Measurements from ENCODE around the gene HMGB3. TPM values are rescaled to one million over a fixed set of nuclear protein-coding genes. Genes with fewer than 3 reads are reported as not detected.

The HMGB3 gene
- total RNA-seq, 4 donors from 2014 or later, result 6.5 to 19.6 (median 12.9) TPM

GRCh38 chrX:151030845-151031244, 47.7 kb downstream of the HMGB3 start:
- H3K36me3 ChIP-seq, result no peaks in the 10 kb centered on the region
- H3K27me3 ChIP-seq, result no peaks in the 10 kb centered on the region
- H3K9me3 ChIP-seq, result no peaks in the 10 kb centered on the region
- H3K4me1 ChIP-seq, result no peaks in the 10 kb centered on the region
- H3K27ac ChIP-seq, result no peak overlapping the region
- no peak overlapping the region for H3K4me3 ChIP-seq
- no peak for DNase-seq (ENCODE audit: low spot score in 2 of 2)
- TF ChIP-seq, protein P1, sequence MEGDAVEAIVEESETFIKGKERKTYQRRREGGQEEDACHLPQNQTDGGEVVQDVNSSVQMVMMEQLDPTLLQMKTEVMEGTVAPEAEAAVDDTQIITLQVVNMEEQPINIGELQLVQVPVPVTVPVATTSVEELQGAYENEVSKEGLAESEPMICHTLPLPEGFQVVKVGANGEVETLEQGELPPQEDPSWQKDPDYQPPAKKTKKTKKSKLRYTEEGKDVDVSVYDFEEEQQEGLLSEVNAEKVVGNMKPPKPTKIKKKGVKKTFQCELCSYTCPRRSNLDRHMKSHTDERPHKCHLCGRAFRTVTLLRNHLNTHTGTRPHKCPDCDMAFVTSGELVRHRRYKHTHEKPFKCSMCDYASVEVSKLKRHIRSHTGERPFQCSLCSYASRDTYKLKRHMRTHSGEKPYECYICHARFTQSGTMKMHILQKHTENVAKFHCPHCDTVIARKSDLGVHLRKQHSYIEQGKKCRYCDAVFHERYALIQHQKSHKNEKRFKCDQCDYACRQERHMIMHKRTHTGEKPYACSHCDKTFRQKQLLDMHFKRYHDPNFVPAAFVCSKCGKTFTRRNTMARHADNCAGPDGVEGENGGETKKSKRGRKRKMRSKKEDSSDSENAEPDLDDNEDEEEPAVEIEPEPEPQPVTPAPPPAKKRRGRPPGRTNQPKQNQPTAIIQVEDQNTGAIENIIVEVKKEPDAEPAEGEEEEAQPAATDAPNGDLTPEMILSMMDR (IDR thresholded peaks at IDR 0.05), result no peak
- TF ChIP-seq POLR2AphosphoS5 (IDR thresholded peaks at IDR 0.05) (no peak), POLR2A (IDR thresholded peaks at IDR 0.05) (no peak), EP300 (IDR thresholded peaks at IDR 0.05) (no peak)

DNA sequence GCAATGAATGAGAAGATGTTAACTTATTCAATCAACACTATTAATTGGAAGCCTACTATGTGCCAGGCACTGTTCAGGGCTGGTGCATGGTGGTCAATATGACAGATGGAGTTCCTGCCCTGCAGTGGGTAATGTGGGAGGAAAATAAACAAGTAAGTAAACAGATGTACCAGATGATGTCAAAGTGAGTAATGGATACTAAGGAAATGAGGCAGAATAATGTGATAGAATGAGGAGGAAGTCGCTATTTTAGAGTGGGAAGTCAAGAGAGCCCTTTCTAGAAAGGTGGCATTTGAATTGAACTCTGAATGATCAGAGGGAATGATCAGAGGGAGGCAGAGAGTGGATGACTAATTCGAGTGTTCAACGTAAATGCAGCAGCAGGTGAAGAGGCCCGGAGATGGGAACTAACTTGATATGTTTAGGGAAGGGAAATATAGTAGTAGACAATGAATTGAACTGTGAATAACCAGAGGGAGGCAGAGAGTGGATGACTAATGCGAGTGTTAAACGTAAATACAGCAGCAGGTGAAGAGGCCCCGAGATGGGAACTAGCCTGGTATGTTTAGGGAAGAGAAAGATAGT, 48.3 kb downstream of the HMGB3 start:
- WGBS, result 66% methylated on average over 7 of the region's 7 CpGs

GRCh38 chrX:151039351-151039750, 56.2 kb downstream of the HMGB3 start:
- TF ChIP-seq POLR2AphosphoS5 (IDR thresholded peaks at IDR 0.05) (no peak), POLR2A (IDR thresholded peaks at IDR 0.05) (no peak), EP300 (IDR thresholded peaks at IDR 0.05) (no peak)
- TF ChIP-seq, protein P1 (IDR thresholded peaks at IDR 0.05), result no peak
- no peaks in the 10 kb centered on the region for H3K9me3 ChIP-seq
- no peak for DNase-seq (ENCODE audit: low spot score in 2 of 2)
- no peak overlapping the region for H3K27ac ChIP-seq
- no peaks in the 10 kb centered on the region for H3K4me1 ChIP-seq
- no peaks in the 10 kb centered on the region for H3K27me3 ChIP-seq
- H3K4me3 ChIP-seq, result no peak overlapping the region
- H3K36me3 ChIP-seq, result no peaks in the 10 kb centered on the region
- 49% methylated on average over 2 of the region's 2 CpGs for WGBS

More for the DNA sequence above, 48.3 kb downstream of the HMGB3 start:
- TF ChIP-seq EP300 (IDR thresholded peaks at IDR 0.05), result no peak
- TF ChIP-seq, protein P1 (IDR thresholded peaks at IDR 0.05), result no peak
- no peak for DNase-seq (ENCODE audit: low spot score in 2 of 2)
- no peaks in the 10 kb centered on the region for H3K27me3 ChIP-seq
- H3K9me3 ChIP-seq, result no peaks in the 10 kb centered on the region
- H3K27ac ChIP-seq, result no peak overlapping the region
- no peaks in the 10 kb centered on the region for H3K36me3 ChIP-seq
- no peaks in the 10 kb centered on the region for H3K4me1 ChIP-seq
- H3K4me3 ChIP-seq, result no peak overlapping the region

Other genes with a start within 250 kb of the HMGB3 start
- 10 to 100 TPM; 12.6 to 24.5 (median 18.7) TPM for gene CD99L2, start 84.7 kb upstream of the HMGB3 start, total RNA-seq
- not detected for gene GPR50, start 193.2 kb downstream of the HMGB3 start, total RNA-seq